Activated naive CD4-positive, alpha-beta T cell treated with anti-CD3 and anti-CD28 coated beads, Interleukin-2, amount 50 U/mL, for 72 hours (primary cell): ENCODE measurements around the gene SIDT1. TPM values are rescaled to one million over a fixed set of nuclear protein-coding genes. Genes with fewer than 3 reads are reported as not detected.

Source experiments
- ATAC-seq, 2 donors: fragments of 150-1000 bp; cut with Tn5 transposase; 2 replicates each; pipeline ENCODE4 v1.10.0; 2021; ENCODE audit warnings: mild to moderate bottlenecking in 2 of 2, moderate library complexity in 2 of 2
- DNase-seq, 2 donors: peaks; one replicate each; pipeline ENCODE4 v3.0.0; 2021 to 2022; ENCODE audit warnings: low spot score in 2 of 2
- H3K27ac Mint-ChIP-seq, 2 donors: one replicate each; pipeline ENCODE4 v1.8.0; 2022; ENCODE audit warnings: mild to moderate bottlenecking in 2 of 2, mixed read lengths in 2 of 2
- H3K36me3 Mint-ChIP-seq, 2 donors: one replicate each; pipeline ENCODE4 v1.8.0; 2022; ENCODE audit warnings: mixed read lengths in 2 of 2
- H3K9me3 Mint-ChIP-seq, 2 donors: one replicate each; pipeline ENCODE4 v1.8.0; 2022; ENCODE audit warnings: mixed read lengths in 2 of 2
- total RNA-seq, 2 donors: library from RNA; stranded (reverse); gene quantifications; one replicate each; pipeline ENCODE4 v1.2.3, GENCODE V29; 2022

The SIDT1 gene
- total RNA-seq, 2 donors from 2014 or later: 12.1 to 44.7 TPM

DNA sequence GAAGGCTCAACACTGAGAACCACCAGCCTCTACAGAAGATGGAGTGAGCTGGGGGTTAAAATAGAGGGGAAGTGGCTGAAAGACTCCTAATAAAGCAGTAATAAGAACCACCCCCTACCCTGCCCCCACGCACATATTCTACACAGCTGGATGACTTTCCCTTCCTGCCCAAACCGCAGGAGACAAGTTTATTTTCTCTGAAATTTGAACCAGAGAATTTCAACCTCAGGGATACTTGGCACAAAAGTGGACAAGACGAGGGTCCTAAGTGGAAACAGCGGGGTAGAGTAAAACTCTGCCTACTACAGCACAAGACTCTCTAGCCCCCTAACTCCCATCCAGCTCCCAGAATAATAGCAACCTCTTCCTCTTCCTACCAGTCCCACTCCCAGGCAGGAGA, 135.7 kb downstream of the SIDT1 start:
- peak overlapping the region in 1 of 2 donors; percentile 29 for H3K27ac Mint-ChIP-seq
- peaks cover 0 to 6% of the 10 kb centered on the region in 2 donors for H3K36me3 Mint-ChIP-seq
- ATAC-seq: no peak
- no peaks in the 10 kb centered on the region for H3K9me3 Mint-ChIP-seq
- no peak for DNase-seq

DNA sequence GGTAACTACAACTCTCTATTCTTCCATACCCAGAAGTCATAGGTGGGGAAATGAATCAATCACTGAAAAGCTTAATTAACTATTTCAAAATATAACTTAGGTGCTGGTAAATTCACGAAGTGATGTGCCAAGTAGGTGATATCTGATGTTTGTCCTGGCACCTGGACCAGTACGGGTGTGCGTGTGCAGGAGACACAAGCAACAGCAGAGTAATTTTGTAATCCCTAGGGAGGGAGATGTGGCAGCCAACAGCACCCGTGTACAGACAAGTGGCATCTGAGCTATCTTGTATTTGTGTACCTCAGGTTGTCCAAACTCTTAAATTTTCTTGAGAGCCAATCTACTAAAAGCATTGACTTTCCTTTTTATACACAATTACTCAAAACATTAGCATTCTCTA, 141.2 kb downstream of the SIDT1 start:
- Mint-ChIP-seq H3K9me3 (no peaks in the 10 kb centered on the region), H3K27ac (no peak overlapping the region), H3K36me3 (peaks cover 0 to 12% of the 10 kb centered on the region in 2 donors)
- ATAC-seq (no peak), DNase-seq (no peak)

DNA sequence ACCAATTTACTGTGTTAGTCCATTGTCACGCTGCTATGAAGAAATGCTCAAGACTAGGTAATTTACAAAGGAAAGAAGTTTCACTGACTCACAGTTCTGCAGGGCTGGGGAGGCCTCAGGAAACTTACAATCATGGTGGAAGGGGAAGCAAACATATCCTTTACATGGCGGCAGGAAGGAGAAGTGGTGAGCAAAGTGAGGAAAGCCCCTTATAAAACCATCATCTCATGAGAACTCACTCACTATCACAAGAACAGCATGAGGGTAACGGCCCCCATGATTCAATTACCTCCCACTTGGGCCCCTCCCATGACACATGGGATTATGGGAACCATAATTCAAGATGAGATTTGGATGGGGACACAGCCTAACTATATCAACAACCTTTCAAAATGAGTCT, 143.9 kb downstream of the SIDT1 start:
- ATAC-seq: peak in 1 of 2 donors; percentile 40
- H3K36me3 Mint-ChIP-seq: peaks cover 0 to 12% of the 10 kb centered on the region in 2 donors
- peak overlapping the region in 1 of 2 donors; percentile 79 for H3K27ac Mint-ChIP-seq
- DNase-seq: no peak
- no peaks in the 10 kb centered on the region for H3K9me3 Mint-ChIP-seq

DNA sequence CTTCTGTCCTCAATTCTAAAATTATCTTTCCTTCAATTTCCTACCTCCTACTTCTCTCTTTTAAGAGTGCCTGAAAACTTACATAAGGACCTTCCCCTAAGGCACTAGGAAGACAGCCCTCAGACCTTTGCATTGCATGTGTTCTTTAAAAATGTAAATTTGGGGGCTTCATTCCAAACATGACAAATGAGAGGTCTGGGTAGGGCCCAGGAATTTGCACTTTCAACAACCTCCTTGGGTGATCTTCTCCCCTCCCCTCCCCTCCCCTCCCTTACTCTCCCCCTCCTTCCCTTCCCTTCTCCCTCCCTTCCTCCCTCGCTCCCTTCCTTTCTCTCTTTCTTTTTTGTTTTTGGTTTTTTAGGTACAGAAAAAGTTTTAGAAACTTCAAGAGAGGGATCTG, 145.4 kb downstream of the SIDT1 start:
- no peak for DNase-seq
- Mint-ChIP-seq H3K36me3 (peaks cover 0 to 12% of the 10 kb centered on the region in 2 donors), H3K9me3 (no peaks in the 10 kb centered on the region), H3K27ac (no peak overlapping the region)
- ATAC-seq: no peak

DNA sequence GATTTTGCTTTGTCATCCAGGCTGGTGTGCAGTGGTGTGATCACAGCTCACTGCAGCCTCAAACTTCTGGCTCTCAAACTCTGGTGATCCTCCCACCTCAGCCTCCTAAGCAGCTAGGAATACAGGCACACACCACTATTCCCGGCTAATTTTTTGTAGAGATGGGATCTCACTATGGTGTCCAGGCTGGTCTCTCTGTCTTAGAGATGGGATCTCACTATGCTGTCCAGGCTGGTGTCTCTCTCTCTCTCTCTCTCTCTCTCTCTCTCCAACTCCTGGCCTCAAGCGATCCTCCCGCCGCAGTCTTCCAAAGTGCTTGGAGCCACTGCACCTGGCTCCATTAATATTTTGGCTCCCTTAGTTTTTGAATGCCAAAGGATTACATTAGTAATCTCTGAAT, 146.4 kb downstream of the SIDT1 start:
- DNase-seq (no peak), ATAC-seq (no peak)
- peak overlapping the region in 1 of 2 donors; percentile 30 for H3K27ac Mint-ChIP-seq
- no peaks in the 10 kb centered on the region for H3K9me3 Mint-ChIP-seq
- H3K36me3 Mint-ChIP-seq: peaks cover 0 to 12% of the 10 kb centered on the region in 2 donors

Other genes with a start within 250 kb of the SIDT1 start
- gene CFAP44, start 91.1 kb upstream of the SIDT1 start, total RNA-seq: 10 to 100 TPM in 1 of 2 donors, under 1 TPM in 1; 0.71 to 10.2 TPM
- 10 to 100 TPM; 23.3 to 40.6 TPM for gene SPICE1, start 17.4 kb upstream of the SIDT1 start, total RNA-seq
- gene USF3, start 164.1 kb downstream of the SIDT1 start, total RNA-seq: 10 to 100 TPM; 14.0 to 22.2 TPM
- 100 to 1,000 TPM; 101 to 109 TPM for gene NAA50, start 213.7 kb downstream of the SIDT1 start, total RNA-seq
- gene ATP6V1A, start 214.5 kb downstream of the SIDT1 start, total RNA-seq: 10 to 100 TPM; 48.8 to 69.5 TPM